Right hindlimb (tissue), 1 donor: ENCODE results near the gene GRHL3.

Experiments used
- DNase-seq: peaks from one replicate; pipeline ENCODE4 v3.0.0-alpha.2; 2018

Gene GRHL3

GRCh38 chr1:24345334-24345733 lies 26.2 kb downstream of the GRHL3 start:
- DNase-seq: no peak

- DNase-seq: no peak
Observed at GRCh38 chr1:24347159-24347934, 28.2 kb downstream of the GRHL3 start.

- DNase-seq: no peak
Observed at GRCh38 chr1:24348196-24348595, 29.0 kb downstream of the GRHL3 start.

- DNase-seq: no peak
Observed at GRCh38 chr1:24349891-24350290, 30.7 kb downstream of the GRHL3 start.

GRCh38 chr1:24351247-24351646 lies 32.1 kb downstream of the GRHL3 start:
- no peak for DNase-seq

- no peak for DNase-seq
Observed at GRCh38 chr1:24351918-24352627, 32.9 kb downstream of the GRHL3 start.

- no peak for DNase-seq
Observed at GRCh38 chr1:24353292-24353891, 34.2 kb downstream of the GRHL3 start.

GRCh38 chr1:24355466-24355865 lies 36.3 kb downstream of the GRHL3 start:
- no peak for DNase-seq

GRCh38 chr1:24357038-24357437 lies 37.9 kb downstream of the GRHL3 start:
- DNase-seq: no peak

GRCh38 chr1:24360681-24361080 lies 41.5 kb downstream of the GRHL3 start:
- no peak for DNase-seq

- DNase-seq: no peak
Observed at GRCh38 chr1:24361811-24362210, 42.7 kb downstream of the GRHL3 start.

GRCh38 chr1:24362396-24362795 lies 43.2 kb downstream of the GRHL3 start:
- DNase-seq: no peak

- no peak for DNase-seq
Observed at GRCh38 chr1:24362982-24363614, 43.9 kb downstream of the GRHL3 start.

GRCh38 chr1:24363994-24364393 lies 44.8 kb downstream of the GRHL3 start:
- DNase-seq: no peak

GRCh38 chr1:24364605-24364974 lies 45.4 kb downstream of the GRHL3 start:
- no peak for DNase-seq

- DNase-seq: no peak
Observed at GRCh38 chr1:24364975-24365678, 46.0 kb downstream of the GRHL3 start.

GRCh38 chr1:24366707-24367106 lies 47.5 kb downstream of the GRHL3 start:
- DNase-seq: no peak

GRCh38 chr1:24369199-24369598 lies 50.0 kb downstream of the GRHL3 start:
- no peak for DNase-seq

- DNase-seq: no peak
Observed at GRCh38 chr1:24369801-24370200, 50.6 kb downstream of the GRHL3 start.

- no peak for DNase-seq
Observed at GRCh38 chr1:24373044-24373443, 53.9 kb downstream of the GRHL3 start.

- no peak for DNase-seq
Observed at GRCh38 chr1:24373710-24374109, 54.6 kb downstream of the GRHL3 start.

- no peak for DNase-seq
Observed at GRCh38 chr1:24374891-24375786, 56.0 kb downstream of the GRHL3 start.
